Effector CD4-positive, alpha-beta T cell (primary cell): ENCODE data around the gene PRAC2.

ENCODE experiments used
- DNase-seq: peaks from one replicate; pipeline ENCODE4 v3.0.0-alpha.2; 2020

PRAC2 gene

DNA sequence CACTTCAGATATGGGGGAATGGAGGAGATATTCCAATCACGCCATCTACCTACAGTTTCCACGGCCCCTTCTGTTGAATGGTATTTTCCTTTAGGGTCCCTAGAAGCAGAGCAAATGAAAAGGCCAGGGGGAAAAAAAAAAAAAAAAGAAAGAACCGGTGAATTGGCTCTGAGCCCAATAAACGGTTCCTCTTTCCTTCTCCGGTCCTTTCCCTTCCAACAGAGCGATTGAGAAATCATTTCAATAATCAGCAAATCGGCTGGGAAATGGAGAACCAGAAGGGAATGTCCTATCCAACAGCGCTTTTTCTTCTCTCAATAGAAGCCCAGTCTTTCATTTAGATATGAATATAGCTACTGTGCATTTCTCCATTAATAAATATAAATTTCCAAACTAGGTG is 32.4 kb downstream of the PRAC2 start:
- DNase-seq = no peak

DNA sequence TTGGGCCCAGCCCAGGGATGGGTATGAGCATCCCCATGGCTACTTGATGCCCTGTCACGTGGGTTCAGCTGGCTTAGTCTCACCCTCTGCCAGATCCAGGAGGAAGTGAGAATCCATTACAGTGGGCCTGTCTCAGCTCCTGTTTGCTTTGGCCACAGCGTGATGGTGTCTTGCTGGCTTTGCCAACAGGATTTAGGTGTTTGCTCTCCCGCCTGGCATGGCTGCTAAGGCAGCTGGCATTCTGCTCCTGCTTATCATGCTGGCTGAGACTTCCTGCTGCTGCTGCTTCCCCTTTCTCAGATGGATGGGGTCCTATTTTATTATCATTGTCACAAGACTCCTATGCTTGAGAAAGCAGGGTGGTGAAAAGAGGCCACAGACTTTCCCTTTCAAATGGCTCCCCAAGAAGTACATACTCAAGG is 33.9 kb downstream of the PRAC2 start:
- no peak for DNase-seq

DNA sequence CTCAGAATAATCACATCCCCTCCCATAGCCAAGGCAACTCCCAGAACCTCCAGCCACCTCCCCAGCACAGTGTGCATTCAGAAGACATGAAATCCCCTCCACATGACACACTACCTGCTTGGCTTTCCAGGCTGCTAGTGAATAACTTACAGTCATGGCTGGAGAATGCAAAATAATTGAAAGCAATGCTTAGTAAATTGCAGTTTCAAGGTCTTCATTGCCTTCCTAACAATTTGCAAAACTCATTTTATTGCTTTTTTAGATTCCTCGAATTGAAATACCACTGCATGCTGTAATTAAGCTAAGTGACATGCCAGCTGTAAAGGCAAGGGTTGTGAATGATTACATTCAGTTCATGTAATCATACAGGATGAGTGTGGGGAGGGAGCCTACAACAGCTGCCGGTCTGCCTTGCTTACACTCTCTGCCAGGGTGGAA is 34.6 kb downstream of the PRAC2 start:
- no peak for DNase-seq

DNA sequence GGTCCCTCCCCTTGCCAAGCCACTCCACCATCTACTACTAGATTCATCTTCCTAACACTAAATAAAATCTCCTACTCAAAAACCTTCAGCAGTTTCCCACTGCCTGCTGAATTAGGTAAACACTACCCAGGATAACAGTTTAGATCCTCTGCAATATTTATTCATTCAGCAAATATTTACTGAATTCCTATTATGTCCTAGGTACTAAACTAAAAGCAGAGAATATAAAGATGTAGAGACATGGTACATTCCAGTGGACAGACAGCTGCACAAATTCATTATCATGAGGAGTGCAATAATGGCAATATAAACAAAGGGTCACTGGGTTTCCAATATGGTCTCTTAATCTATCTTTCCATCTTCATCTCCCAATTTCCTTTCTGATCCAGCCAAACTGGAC is 36.3 kb downstream of the PRAC2 start:
- DNase-seq = no peak

DNA sequence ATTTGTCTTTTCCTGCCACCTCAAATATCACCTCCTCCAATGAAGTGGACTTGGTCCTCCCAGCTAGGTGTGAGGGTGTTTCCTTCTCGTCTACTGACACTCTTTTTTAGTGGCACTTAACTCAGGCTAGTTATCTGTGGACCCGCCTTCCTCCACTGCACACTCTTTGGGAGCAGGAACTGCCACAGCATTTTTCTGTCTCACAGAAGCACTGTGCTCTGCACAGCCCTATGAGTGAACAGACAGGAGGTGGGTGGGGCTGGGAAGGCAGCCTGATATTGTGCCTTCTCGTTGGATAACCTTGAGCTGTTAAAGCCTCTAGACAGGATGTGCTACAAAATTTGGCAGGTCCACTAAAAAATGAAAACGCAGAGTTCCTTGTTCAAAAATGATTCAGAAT is 37.4 kb downstream of the PRAC2 start:
- no peak for DNase-seq

DNA sequence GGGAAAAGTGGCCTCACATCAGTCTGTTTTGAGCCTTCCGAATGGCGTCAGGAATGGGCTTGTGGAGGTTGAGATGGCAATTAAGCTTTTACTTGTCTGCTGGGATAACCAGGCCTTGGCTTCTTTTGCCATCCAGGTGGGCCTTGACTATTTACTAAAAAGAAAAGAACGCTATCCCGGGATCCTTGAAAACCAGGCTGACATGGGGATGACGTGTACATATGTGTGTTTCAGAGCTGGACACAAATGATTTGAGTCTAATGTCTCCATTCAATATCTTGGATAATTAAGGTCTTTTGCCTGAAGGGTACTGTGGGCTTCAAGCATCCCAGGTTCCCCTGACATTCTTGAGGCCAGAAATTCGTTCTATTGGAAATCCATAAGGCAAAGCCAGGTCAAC is 38.1 kb downstream of the PRAC2 start:
- DNase-seq = no peak

DNA sequence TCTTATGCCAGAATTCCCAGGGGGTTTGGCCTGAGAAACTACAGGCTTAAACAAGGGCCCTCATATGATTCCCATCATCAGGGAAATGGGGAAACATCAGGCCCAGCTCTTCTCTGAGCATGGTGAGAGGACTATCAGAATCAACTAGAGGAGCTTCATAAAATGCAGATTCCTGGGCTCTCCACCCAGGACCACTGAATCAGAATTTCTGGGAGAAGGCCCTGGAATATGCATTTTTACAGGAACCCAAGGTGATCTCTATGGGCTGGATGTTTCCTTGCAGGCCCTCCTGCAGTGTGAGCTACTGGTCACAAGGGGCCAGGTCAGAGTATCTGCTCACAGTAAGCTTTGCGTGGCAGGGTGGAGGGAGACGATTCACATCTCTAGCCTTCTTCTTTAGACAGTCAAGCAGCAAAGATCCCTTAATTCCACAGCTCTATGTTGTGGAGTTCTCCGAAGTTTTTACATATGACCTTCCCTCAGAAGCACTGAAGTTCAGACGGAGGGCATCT is 44.3 kb downstream of the PRAC2 start:
- DNase-seq = no peak

DNA sequence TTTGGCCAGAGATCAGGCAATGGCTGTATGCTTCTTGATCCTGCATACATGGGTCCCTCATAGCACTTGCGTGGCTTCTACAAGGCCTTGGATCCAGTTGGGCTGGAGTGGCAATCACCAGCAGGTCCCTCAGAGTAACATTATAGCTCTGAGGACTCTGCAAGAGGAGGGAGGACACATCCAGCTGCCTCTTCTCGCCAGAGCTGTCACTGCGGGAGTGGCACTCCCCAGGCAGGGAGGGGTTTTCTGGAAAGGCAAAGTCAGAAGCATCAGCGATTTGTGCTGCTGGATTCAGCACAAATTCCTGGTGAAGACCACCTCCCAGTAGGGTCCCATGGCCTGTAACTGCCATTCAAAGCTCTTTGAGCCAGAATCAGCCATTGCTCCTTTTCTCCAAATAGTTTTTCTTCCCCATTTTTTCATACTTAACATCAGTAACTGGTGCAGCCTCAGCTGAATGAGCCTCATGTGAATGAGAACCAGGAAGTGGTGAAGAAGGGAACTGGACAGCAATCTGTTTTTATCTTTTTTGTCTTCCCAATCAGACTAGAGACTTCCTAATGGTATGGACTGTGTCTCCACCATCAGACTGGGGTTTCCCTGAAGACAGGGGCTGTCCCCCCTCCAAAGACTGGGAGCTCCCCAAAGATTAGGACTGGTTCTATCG is 46.2 kb downstream of the PRAC2 start:
- no peak for DNase-seq

DNA sequence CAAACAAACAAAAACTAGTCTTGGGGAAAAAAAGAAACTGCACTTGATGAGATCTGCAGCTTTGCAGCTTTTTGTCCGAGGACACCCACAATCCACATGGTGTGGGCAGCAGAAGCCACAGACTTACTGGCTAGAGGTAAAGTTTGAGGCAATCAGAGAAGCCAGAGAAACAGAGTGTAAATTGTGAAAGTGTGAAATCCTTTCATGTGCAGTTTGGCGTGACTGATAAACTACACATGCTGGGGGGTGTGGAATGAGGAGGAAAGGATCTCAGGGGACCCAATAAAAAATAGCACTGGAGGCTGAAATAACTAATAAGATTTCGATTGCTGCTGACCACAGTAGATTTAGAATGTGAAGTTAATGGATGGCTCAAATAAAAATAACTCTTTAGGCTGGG is 48.0 kb downstream of the PRAC2 start:
- no peak for DNase-seq

DNA sequence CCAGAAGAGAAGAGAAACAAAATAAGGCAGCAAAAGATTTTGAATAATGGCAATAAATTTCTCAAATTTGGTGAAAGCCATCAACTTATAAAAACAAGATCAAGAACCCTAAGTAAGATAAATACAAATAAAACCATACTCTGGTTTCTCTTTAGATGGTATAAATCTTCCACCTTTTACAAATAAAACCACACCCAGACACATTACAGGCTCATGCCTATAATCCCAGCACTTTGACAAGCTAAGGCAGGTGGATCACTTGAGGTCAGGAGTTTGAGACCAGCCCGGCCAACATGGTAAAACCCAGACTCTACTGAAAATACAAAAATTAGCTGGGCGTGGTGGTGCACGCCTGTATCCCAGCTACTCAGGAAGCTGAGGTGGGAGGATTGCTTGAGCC is 50.3 kb downstream of the PRAC2 start:
- DNase-seq = no peak
